Osteoblast (primary cell): Measurements from ENCODE around the gene PLP1. TPM values are rescaled to one million over a fixed set of nuclear protein-coding genes. Genes with fewer than 3 reads are reported as not detected.
A peak's percentile ranks its signal among the peaks of the same experiment; 100 is the strongest.

Experiments used
- DNase-seq: peaks from one replicate; pipeline ENCODE4 v3.0.0; 2011; ENCODE audit warnings: low spot score, mixed read lengths; ENCODE audit not compliant: insufficient read length; ENCODE audit errors: missing footprints
- H2AFZ ChIP-seq: 2 replicates; pipeline ENCODE4 v1.6.0; 2011; ENCODE audit warnings: mild to moderate bottlenecking, low read length
- H3K27ac ChIP-seq: 2 replicates; pipeline ENCODE4 v1.5.1; 2011; ENCODE audit warnings: mild to moderate bottlenecking, low read depth, low read length, moderate library complexity
- H3K27me3 ChIP-seq: 2 replicates; pipeline ENCODE4 v1.6.0; 2012; ENCODE audit warnings: mild to moderate bottlenecking, control low read depth, inconsistent platforms, low read length, moderate library complexity; ENCODE audit not compliant: insufficient read depth
- H3K36me3 ChIP-seq: 2 replicates; pipeline ENCODE4 v1.5.1; 2011; ENCODE audit warnings: mild to moderate bottlenecking, low read length, control low read depth, moderate library complexity; ENCODE audit not compliant: insufficient read depth
- H3K4me1 ChIP-seq: 2 replicates; pipeline ENCODE4 v1.5.1; 2011; ENCODE audit warnings: mild to moderate bottlenecking, low read length, control low read depth, moderate library complexity; ENCODE audit not compliant: insufficient read depth
- H3K4me2 ChIP-seq: 2 replicates; pipeline ENCODE4 v1.6.0; 2011; ENCODE audit warnings: mild to moderate bottlenecking, low read length; ENCODE audit not compliant: insufficient read depth
- H3K4me3 ChIP-seq: fragments of 200-600 bp; sonication (generic); 3 replicates; pipeline ENCODE4 v1.5.1; 2012; ENCODE audit warnings: mild to moderate bottlenecking, low read length, inconsistent platforms; ENCODE audit not compliant: insufficient read depth
- H3K79me2 ChIP-seq: 2 replicates; pipeline ENCODE4 v1.6.0; 2012; ENCODE audit warnings: mild to moderate bottlenecking, low read length, control low read depth, inconsistent platforms; ENCODE audit not compliant: insufficient read depth
- H3K9me3 ChIP-seq: 2 replicates; pipeline ENCODE4 v1.5.1; 2011; ENCODE audit warnings: low read depth, low read length, control low read depth
- H4K20me1 ChIP-seq: 2 replicates; pipeline ENCODE4 v1.6.0; 2012; ENCODE audit warnings: mild to moderate bottlenecking, low read length, control low read depth; ENCODE audit not compliant: insufficient read depth
- CTCF ChIP-seq: IDR thresholded peaks from 2 replicates; pipeline ENCODE4 v1.5.1; 2011; ENCODE audit warnings: mild to moderate bottlenecking, low read depth, low read length, moderate library complexity; ENCODE audit errors: extremely low read depth
- total RNA-seq: library from RNA; depleted of rRNA; stranded (reverse); fragments of >200 nt; gene quantifications from 2 replicates; pipeline ENCODE4 v1.2.3, GENCODE V29; 2012

The PLP1 gene
- total RNA-seq, 1 donor = 0.36 TPM

GRCh38 chrX:103792916-103793544 lies 16.4 kb downstream of the PLP1 start:
- no peak for DNase-seq
- H3K27me3 ChIP-seq = peaks cover 14% of the 10 kb centered on the region
- no peak for TF ChIP-seq CTCF
- no peaks in the 10 kb centered on the region for H3K79me2 ChIP-seq
- peak overlapping the region; percentile 64 for H3K4me2 ChIP-seq
- H3K27ac ChIP-seq = peak overlapping the region; percentile 63
- peak overlapping the region; percentile 44 for H3K4me3 ChIP-seq
- H4K20me1 ChIP-seq = no peaks in the 10 kb centered on the region
- H3K36me3 ChIP-seq = no peaks in the 10 kb centered on the region
- H2AFZ ChIP-seq = peak overlapping the region; percentile 60
- peaks cover 19% of the 10 kb centered on the region for H3K4me1 ChIP-seq
- no peaks in the 10 kb centered on the region for H3K9me3 ChIP-seq

- no peak for DNase-seq
- Histone ChIP-seq H3K4me1 (peaks cover 19% of the 10 kb centered on the region), H3K27ac (peak overlapping the region; percentile 63), H3K4me2 (peak overlapping the region; percentile 64), H3K36me3 (no peaks in the 10 kb centered on the region), H3K9me3 (no peaks in the 10 kb centered on the region), H4K20me1 (no peaks in the 10 kb centered on the region), H2AFZ (peak overlapping the region; percentile 60), H3K4me3 (peak overlapping the region; percentile 44), H3K27me3 (peaks cover 9% of the 10 kb centered on the region), H3K79me2 (no peaks in the 10 kb centered on the region)
- TF ChIP-seq CTCF = no peak
These were observed 16.9 kb downstream of the PLP1 start for GRCh38 chrX:103793545-103793940.

- TF ChIP-seq CTCF = no peak
- Histone ChIP-seq H3K4me2 (peak overlapping the region; percentile 64), H4K20me1 (no peaks in the 10 kb centered on the region), H3K79me2 (no peaks in the 10 kb centered on the region), H3K27me3 (peaks cover 8% of the 10 kb centered on the region), H3K27ac (peak overlapping the region; percentile 63), H3K9me3 (no peaks in the 10 kb centered on the region), H3K4me3 (no peak overlapping the region), H3K4me1 (peaks cover 19% of the 10 kb centered on the region), H3K36me3 (no peaks in the 10 kb centered on the region), H2AFZ (peak overlapping the region; percentile 60)
- DNase-seq = no peak
These were observed 17.5 kb downstream of the PLP1 start for GRCh38 chrX:103794119-103794518.

- no peaks in the 10 kb centered on the region for H3K79me2 ChIP-seq
- TF ChIP-seq CTCF = no peak
- H3K4me2 ChIP-seq = no peak overlapping the region
- no peaks in the 10 kb centered on the region for H4K20me1 ChIP-seq
- H2AFZ ChIP-seq = no peak overlapping the region
- no peaks in the 10 kb centered on the region for H3K9me3 ChIP-seq
- DNase-seq = no peak
- peaks cover 17% of the 10 kb centered on the region for H3K4me1 ChIP-seq
- peaks cover 13% of the 10 kb centered on the region for H3K27me3 ChIP-seq
- no peaks in the 10 kb centered on the region for H3K36me3 ChIP-seq
- no peak overlapping the region for H3K4me3 ChIP-seq
- H3K27ac ChIP-seq = no peak overlapping the region
These were observed 21.1 kb downstream of the PLP1 start for GRCh38 chrX:103797691-103798090.
